Sigmoid colon (tissue), 4 donors: ENCODE results near the gene HDAC11.

Source experiments
- CTCF ChIP-seq, 4 experiments: fragments of 450-650 bp in 3 of 4; fragments of 200-600 bp in 1 of 4; IDR thresholded peaks; one replicate each; pipeline ENCODE4 v1.5.1; 2016 to 2019; ENCODE audit warnings: antibody characterized with exemption in 4 of 4, mild to moderate bottlenecking in 3 of 4, moderate library complexity in 2 of 4
- POLR2AphosphoS5 ChIP-seq, 4 donors: sonication (generic); formaldehyde crosslinking; IDR thresholded peaks; one replicate each; pipeline ENCODE4 v1.6.1; 2017; ENCODE audit warnings: antibody characterized with exemption in 4 of 4

DNA sequence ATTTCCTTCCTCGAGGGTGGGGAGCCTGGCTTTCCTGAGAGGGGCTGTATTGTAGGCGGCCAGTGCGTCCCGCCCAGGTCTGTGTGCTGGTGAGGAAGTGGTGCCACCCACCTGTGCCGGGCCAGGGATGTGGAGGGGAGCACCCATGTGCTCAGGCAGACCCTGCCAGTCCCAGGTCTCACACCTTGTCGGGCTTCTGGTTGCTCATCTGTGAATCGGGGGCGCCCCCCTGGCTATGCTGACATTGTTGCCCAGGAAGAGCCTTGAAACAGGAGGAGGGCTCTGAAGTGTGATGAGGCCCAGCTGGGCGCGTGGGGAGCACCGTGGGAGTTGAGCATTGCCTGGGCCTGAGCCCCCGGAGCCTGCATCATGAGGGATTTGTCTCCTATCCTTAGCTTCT lies 73.6 kb downstream of the HDAC11 start:
- TF ChIP-seq CTCF (IDR thresholded peaks at IDR 0.05) (no peak), POLR2AphosphoS5 (IDR thresholded peaks at IDR 0.05) (no peak)
